Body of pancreas (tissue), 4 donors: ENCODE results near the gene ERVH48-1.

Experiments used
- POLR2A ChIP-seq, 3 donors: fragments of 450-650 bp; IDR thresholded peaks; one replicate each; pipeline ENCODE4 v1.6.1; 2016; ENCODE audit warnings: antibody characterized with exemption in 3 of 3, mild to moderate bottlenecking in 2 of 3
- TF ChIP-seq, protein P1 (sequence below), 7 experiments: fragments of 450-650 bp in 4 of 7; fragments of 200-600 bp in 3 of 7; sonication (generic) in 3 of 7; IDR thresholded peaks; one replicate each; pipeline ENCODE4 v1.5.1; 2016 to 2019; ENCODE audit warnings: antibody characterized with exemption in 7 of 7

DNA sequence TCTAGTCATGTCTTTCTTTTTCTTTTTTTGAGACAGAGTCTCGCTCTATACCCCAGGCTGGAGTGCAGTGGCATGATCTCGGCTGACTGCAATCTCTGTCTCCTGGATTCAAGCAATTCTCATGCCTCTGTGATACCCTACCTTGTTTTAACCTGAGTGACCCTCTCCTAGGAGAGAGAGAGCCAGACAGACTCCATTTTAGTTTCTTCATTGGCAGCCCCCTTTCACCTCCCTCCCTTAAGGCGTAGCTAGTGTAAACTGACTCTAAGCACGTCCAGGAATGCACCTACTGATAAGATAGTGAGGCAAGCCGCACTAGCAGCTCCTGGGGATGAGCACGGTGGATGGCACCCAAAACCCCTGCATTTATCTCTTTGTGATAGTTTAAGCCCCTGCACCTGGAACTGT, 43.8 kb upstream of the ERVH48-1 start:
- TF ChIP-seq, protein P1, sequence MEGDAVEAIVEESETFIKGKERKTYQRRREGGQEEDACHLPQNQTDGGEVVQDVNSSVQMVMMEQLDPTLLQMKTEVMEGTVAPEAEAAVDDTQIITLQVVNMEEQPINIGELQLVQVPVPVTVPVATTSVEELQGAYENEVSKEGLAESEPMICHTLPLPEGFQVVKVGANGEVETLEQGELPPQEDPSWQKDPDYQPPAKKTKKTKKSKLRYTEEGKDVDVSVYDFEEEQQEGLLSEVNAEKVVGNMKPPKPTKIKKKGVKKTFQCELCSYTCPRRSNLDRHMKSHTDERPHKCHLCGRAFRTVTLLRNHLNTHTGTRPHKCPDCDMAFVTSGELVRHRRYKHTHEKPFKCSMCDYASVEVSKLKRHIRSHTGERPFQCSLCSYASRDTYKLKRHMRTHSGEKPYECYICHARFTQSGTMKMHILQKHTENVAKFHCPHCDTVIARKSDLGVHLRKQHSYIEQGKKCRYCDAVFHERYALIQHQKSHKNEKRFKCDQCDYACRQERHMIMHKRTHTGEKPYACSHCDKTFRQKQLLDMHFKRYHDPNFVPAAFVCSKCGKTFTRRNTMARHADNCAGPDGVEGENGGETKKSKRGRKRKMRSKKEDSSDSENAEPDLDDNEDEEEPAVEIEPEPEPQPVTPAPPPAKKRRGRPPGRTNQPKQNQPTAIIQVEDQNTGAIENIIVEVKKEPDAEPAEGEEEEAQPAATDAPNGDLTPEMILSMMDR (IDR thresholded peaks at IDR 0.05), result no peak
- TF ChIP-seq POLR2A (IDR thresholded peaks at IDR 0.05), result no peak
